Hepatocyte (in vitro differentiated cells): ENCODE data around the gene ROR1. TPM values are rescaled to one million over a fixed set of nuclear protein-coding genes. Genes with fewer than 3 reads are reported as not detected.
"Not testable (repeated sequence)": the region's sequence is repeated elsewhere in the genome, so short reads cannot be mapped to it uniquely, and the experiment has no call there.

Source experiments
- DNase-seq: peaks from one replicate; pipeline ENCODE4 v3.0.0-alpha.2; 2016; ENCODE audit warnings: low spot score
- H2AFZ ChIP-seq: fragments of 200-600 bp; sonication (generic); 2 replicates; pipeline ENCODE4 v1.6.0; 2016; ENCODE audit warnings: antibody characterized with exemption, mild to moderate bottlenecking
- H3K27ac ChIP-seq: fragments of 200-600 bp; sonication (generic); 2 replicates; pipeline ENCODE4 v1.5.1; 2016; ENCODE audit warnings: mild to moderate bottlenecking
- H3K27me3 ChIP-seq: fragments of 200-600 bp; sonication (generic); 2 replicates; pipeline ENCODE4 v1.6.1; 2016
- H3K36me3 ChIP-seq: fragments of 200-600 bp; sonication (generic); replicated peaks from 2 replicates; pipeline ENCODE4 v1.5.1; 2016; ENCODE audit warnings: low read depth; ENCODE audit not compliant: insufficient read depth
- H3K4me1 ChIP-seq: fragments of 200-600 bp; sonication (generic); 2 replicates; pipeline ENCODE4 v1.5.1; 2016; ENCODE audit warnings: mild to moderate bottlenecking, moderate library complexity; ENCODE audit not compliant: insufficient read depth
- H3K4me2 ChIP-seq: fragments of 200-600 bp; sonication (generic); 2 replicates; pipeline ENCODE4 v1.6.0; 2016
- H3K4me3 ChIP-seq: fragments of 200-600 bp; sonication (generic); 2 replicates; pipeline ENCODE4 v1.5.1; 2016; ENCODE audit warnings: mild to moderate bottlenecking
- H3K79me2 ChIP-seq: fragments of 200-600 bp; sonication (generic); 2 replicates; pipeline ENCODE4 v1.6.0; 2017; ENCODE audit warnings: mild to moderate bottlenecking
- H3K9me2 ChIP-seq: fragments of 200-600 bp; sonication (generic); replicated peaks from 2 replicates; pipeline ENCODE4 v1.6.0; 2017; ENCODE audit warnings: mild to moderate bottlenecking; ENCODE audit not compliant: insufficient read depth
- H3K9me3 ChIP-seq: fragments of 200-600 bp; sonication (generic); 2 replicates; pipeline ENCODE4 v1.5.1; 2016; ENCODE audit warnings: low read depth, mild to moderate bottlenecking
- H4K20me1 ChIP-seq: fragments of 200-600 bp; sonication (generic); 2 replicates; pipeline ENCODE4 v1.6.0; 2016; ENCODE audit warnings: mild to moderate bottlenecking; ENCODE audit not compliant: insufficient read depth, poor library complexity, severe bottlenecking
- CTCF ChIP-seq: fragments of 200-600 bp; sonication (generic); IDR thresholded peaks from 2 replicates; pipeline ENCODE4 v1.5.1; 2016; ENCODE audit warnings: antibody characterized with exemption, mild to moderate bottlenecking; ENCODE audit not compliant: poor library complexity
- EZH2 ChIP-seq: fragments of 200-600 bp; sonication (generic); IDR thresholded peaks from 2 replicates; pipeline ENCODE4 v1.6.1; 2016; ENCODE audit warnings: antibody characterized with exemption, mild to moderate bottlenecking, borderline replicate concordance
- EZH2phosphoT487 ChIP-seq: fragments of 200-600 bp; sonication (generic); IDR thresholded peaks from one replicate; pipeline ENCODE4 v1.6.1; 2018; ENCODE audit warnings: antibody characterized with exemption, mild to moderate bottlenecking, low read depth, moderate library complexity; ENCODE audit not compliant: unreplicated experiment, severe bottlenecking
- WGBS: methylation state at CpG from one replicate; pipeline ENCODE4 v1.1.6; 2016; ENCODE audit warnings: low lambda C conversion rate; ENCODE audit errors: missing lambda C conversion rate; 5-methylcytosine and 5-hydroxymethylcytosine counted together
- polyA plus RNA-seq: library from polyadenylated mRNA; unstranded; fragments of >200 nt; fragmentation: Nextera tagmentation; extraction: Ambion mirVana; gene quantifications from 2 replicates; pipeline ENCODE4 v1.2.1, GENCODE V29; 2016
- total RNA-seq: library from RNA; depleted of rRNA; stranded (reverse); fragments of >200 nt; gene quantifications from 2 replicates; pipeline ENCODE4 v1.2.3, GENCODE V29; 2014

Gene ROR1
- total and polyA plus RNA-seq, 2 experiments from 2014 or later = 16.4 to 27.7 TPM

GRCh38 chr1:63784489-63785390 lies 10.9 kb downstream of the ROR1 start:
- Histone ChIP-seq H3K27ac (no peak overlapping the region), H3K9me3 (no peaks in the 10 kb centered on the region), H3K27me3 (no peaks in the 10 kb centered on the region), H3K79me2 (peaks cover 82% of the 10 kb centered on the region), H3K9me2 (no peaks in the 10 kb centered on the region), H3K36me3 (no peaks in the 10 kb centered on the region), H3K4me2 (no peak overlapping the region), H3K4me1 (peaks cover 12% of the 10 kb centered on the region), H3K4me3 (no peak overlapping the region), H2AFZ (no peak overlapping the region), H4K20me1 (peaks cover 12% of the 10 kb centered on the region)
- 87% methylated on average over 6 of the region's 6 CpGs for WGBS
- no peak for DNase-seq
- TF ChIP-seq EZH2 (no peak), CTCF (no peak), EZH2phosphoT487 (no peak)

GRCh38 chr1:63787270-63787669 lies 13.5 kb downstream of the ROR1 start:
- not testable (repeated sequence) for H3K4me1 ChIP-seq, H3K27me3 ChIP-seq, H3K27ac ChIP-seq, H3K4me3 ChIP-seq, H2AFZ ChIP-seq, H3K9me2 ChIP-seq, DNase-seq, H4K20me1 ChIP-seq, H3K9me3 ChIP-seq, H3K4me2 ChIP-seq, H3K36me3 ChIP-seq
- 91% methylated on average over 3 of the region's 3 CpGs for WGBS
- peaks cover 62% of the 10 kb centered on the region for H3K79me2 ChIP-seq

GRCh38 chr1:63787875-63788274 lies 14.1 kb downstream of the ROR1 start:
- TF ChIP-seq CTCF (no peak), EZH2phosphoT487 (no peak), EZH2 (no peak)
- 44% methylated on average over 1 of the region's 1 CpG for WGBS
- Histone ChIP-seq H3K9me3 (no peaks in the 10 kb centered on the region), H3K4me2 (no peak overlapping the region), H3K9me2 (no peaks in the 10 kb centered on the region), H3K4me3 (no peak overlapping the region), H3K4me1 (no peaks in the 10 kb centered on the region), H2AFZ (no peak overlapping the region), H3K27me3 (no peaks in the 10 kb centered on the region), H3K36me3 (no peaks in the 10 kb centered on the region), H3K27ac (no peak overlapping the region), H3K79me2 (peaks cover 62% of the 10 kb centered on the region), H4K20me1 (peaks cover 6% of the 10 kb centered on the region)
- DNase-seq = no peak

- no peak overlapping the region for H3K4me2 ChIP-seq
- H3K36me3 ChIP-seq = no peaks in the 10 kb centered on the region
- H3K4me3 ChIP-seq = no peak overlapping the region
- WGBS = 64% methylated on average over 4 of the region's 4 CpGs
- peaks cover 59% of the 10 kb centered on the region for H3K79me2 ChIP-seq
- no peaks in the 10 kb centered on the region for H3K4me1 ChIP-seq
- no peaks in the 10 kb centered on the region for H3K9me2 ChIP-seq
- no peaks in the 10 kb centered on the region for H3K27me3 ChIP-seq
- H4K20me1 ChIP-seq = no peaks in the 10 kb centered on the region
- no peak for TF ChIP-seq EZH2phosphoT487
- DNase-seq = no peak
- no peak overlapping the region for H3K27ac ChIP-seq
- no peaks in the 10 kb centered on the region for H3K9me3 ChIP-seq
- H2AFZ ChIP-seq = no peak overlapping the region
Observed at GRCh38 chr1:63789856-63790605, 16.2 kb downstream of the ROR1 start.
